A673 (cell line): Measurements from ENCODE around the gene MLIP.

ENCODE experiments used
- CTCF ChIP-seq: fragments of 300-800, 200-600 bp; sonication (generic); conservative IDR thresholded peaks from 2 replicates; pipeline ENCODE4 v1.5.1; 2017; ENCODE audit warnings: low read depth, mild to moderate bottlenecking, antibody characterized with exemption, low read length, moderate library complexity, mixed read lengths
- EZH2 ChIP-seq: fragments of 200-600 bp; sonication (generic); IDR thresholded peaks from 2 replicates; pipeline ENCODE4 v1.6.1; 2017; ENCODE audit warnings: borderline replicate concordance, low read depth, mild to moderate bottlenecking, mixed read lengths, antibody characterized with exemption, low read length; ENCODE audit not compliant: poor library complexity, severe bottlenecking

- TF ChIP-seq CTCF, result no peak
- TF ChIP-seq EZH2, result no peak
These were observed 151.7 kb downstream of the MLIP start for GRCh38 chr6:54262971-54263370.
